ENCODE measurements around the gene RNF19B. TPM values are rescaled to one million over a fixed set of nuclear protein-coding genes. Genes with fewer than 3 reads are reported as not detected.

RNF19B gene
- total RNA-seq, 1 donor from 2014 or later = 9.7 TPM

GRCh38 chr1:32886828-32887414 lies 77.7 kb downstream of the RNF19B start:
- DNase-seq = no peak

Other genes starting within 250 kb of the RNF19B start
- gene YARS1, start 147.5 kb downstream of the RNF19B start, total RNA-seq = 45.4 TPM
- 29.7 TPM for gene S100PBP, start 147.2 kb downstream of the RNF19B start, total RNA-seq
- 25.4 TPM for gene FNDC5, start 93.9 kb downstream of the RNF19B start, total RNA-seq
- gene HPCA, start 78.3 kb downstream of the RNF19B start, total RNA-seq = not detected
- 18.3 TPM for gene TMEM54, start 63.4 kb downstream of the RNF19B start, total RNA-seq
- 65.9 TPM for gene AK2, start 72.1 kb upstream of the RNF19B start, total RNA-seq
- 10.4 TPM for gene AZIN2, start 116.3 kb upstream of the RNF19B start, total RNA-seq
- gene TRIM62, start 217.2 kb upstream of the RNF19B start, total RNA-seq = 4.3 TPM

Measured in skin of body (tissue), 2 donors.